CD4-positive, alpha-beta T cell treated with Interleukin-17A for 1 hour (primary cell): ENCODE data around the gene HABP4.

Experiments used
- DNase-seq: peaks from one replicate; pipeline ENCODE4 v3.0.0-alpha.2; 2020

The HABP4 gene

DNA sequence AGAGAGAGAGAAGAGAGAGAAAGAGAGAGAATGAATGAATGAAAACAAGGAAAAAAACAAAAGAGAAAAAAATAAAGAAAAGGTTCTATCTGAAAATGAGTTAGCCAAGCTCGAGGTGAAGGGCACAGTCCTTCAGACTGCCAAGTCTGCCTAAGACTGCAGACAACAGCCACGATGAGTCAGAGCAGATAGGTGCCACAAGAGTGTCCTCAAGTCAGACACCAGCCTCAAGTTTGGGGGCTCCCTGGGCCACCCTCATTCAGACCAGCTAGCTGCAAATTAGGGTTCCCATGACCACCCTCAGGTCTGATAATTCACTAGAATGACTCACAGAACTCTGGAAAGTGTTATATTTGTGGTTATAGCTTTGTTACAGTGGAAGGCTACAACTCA is 13.9 kb upstream of the HABP4 start:
- DNase-seq = peak; percentile 29

DNA sequence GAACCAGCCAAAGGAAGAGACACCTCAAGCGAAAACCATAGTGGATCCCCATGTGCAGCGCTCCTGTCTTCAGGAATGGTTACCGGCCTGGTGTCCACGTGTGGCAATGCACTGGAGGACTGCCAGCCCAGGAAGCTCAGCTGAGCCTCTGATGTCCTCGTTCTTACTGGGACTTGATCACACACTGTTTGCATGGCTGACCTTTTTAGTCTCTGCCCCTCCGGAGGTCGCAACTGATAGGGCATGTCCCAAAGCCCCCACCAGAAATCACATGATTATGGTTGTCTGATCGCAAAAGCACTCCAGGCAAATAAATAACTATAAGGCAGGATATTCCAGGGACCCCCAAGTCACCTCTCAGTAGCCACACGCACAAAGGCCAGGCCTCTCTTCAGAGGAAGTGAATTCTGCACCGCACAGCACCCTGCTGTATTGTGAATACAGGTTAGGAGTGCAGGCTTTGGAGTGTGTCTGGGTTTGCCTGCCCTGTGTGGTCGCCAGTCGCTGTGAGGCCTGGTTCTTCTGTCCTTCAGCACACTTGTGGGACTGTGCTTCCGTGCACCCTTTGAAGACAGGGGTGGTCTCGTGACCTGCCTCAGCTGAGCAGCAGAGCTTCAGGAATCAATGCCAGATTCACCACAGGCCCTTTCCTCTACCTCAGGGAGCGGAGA is 13.4 kb upstream of the HABP4 start:
- no peak for DNase-seq

DNA sequence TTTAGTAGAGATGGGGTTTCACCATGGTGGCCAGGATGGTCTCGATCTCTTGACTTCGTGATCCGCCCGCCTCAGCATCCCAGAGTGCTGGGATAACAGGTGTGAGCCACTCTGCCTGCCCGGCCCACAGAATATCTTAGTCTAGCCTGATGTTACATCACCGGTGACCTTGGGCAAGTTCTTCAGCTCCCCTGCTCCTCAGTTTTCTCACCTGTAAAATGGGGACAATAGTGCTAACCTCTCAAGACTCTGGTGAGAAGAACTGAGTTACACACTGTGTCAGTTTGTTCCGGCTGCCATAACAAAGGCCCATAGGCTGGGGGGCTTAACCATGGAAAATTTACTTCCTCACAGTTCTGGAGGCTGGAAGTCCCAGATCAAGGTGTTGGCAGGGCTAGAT is 12.5 kb upstream of the HABP4 start:
- no peak for DNase-seq

DNA sequence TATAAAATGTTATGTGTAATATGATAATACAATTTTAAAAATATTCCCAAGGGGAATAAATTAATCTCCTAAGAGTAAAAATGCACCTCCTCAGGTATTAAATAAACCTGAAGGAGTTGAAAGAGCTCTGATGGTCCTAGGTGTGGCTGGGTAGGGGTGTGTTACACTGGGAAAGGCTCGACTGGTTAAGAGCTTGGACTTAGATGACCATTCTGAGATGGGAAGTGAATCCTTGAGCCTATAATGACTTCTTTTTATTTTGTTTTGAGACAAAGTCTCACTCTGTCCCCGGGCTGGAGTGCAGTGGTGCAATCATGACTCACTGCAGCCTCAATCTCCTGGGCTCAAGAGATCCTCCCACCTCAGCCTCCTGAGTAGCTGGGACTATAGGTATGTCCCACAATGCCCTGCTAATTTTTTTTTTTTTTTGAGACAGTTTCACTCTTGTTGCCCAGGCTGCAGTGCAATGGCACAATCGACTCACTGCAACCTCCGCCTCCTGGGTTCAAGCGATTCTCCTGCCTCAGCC is 9.2 kb upstream of the HABP4 start:
- no peak for DNase-seq

DNA sequence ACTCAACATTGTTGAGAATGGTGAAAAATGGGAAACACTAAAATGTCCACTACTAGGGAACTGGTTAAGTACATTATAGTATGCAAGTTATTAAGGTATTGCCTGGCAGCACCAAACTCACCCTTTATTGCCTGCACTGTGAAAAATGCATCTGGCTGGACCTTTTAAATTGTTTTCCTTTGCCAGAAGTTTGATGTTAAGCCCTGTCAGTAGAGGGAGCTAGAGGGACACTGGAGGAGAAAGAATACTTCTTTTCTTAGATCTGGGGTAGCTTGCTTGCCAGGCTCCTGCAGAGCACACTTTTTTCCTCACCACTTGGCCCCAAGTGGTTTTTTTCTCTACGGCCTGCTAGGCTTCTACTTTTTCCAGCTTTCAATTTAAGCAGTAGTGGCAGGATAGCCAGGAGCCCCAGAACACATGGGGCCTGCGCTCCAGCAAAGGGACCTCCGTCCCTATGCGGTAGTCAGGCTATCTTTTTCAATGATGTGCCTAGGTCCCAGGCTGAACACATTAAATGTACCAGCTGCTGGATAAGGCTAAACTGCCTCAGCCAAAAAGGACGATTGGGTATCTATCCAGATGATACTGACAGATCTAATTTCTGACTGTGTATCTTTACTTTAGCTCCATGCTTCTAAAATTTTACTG is 8.0 kb upstream of the HABP4 start:
- peak; percentile 46 for DNase-seq

DNA sequence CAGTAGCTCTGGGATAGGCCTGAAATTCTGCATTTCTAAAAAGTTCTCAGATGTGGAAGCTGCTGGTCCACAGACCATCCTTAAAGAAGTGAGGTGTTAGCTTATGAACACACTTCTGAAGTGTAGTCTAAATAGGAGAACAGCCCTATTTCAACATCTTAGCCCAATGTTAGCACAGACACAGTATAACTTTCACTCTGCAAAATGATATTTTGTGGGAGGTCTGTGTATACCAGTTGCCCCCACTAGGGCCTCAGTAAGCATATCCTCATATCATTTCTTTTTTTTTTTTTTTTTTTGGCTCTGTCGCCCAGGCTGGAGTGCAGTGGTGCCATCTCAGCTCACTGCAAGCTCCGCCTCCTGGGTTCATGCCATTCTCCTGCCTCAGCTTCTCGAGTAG is 7.5 kb upstream of the HABP4 start:
- no peak for DNase-seq

DNA sequence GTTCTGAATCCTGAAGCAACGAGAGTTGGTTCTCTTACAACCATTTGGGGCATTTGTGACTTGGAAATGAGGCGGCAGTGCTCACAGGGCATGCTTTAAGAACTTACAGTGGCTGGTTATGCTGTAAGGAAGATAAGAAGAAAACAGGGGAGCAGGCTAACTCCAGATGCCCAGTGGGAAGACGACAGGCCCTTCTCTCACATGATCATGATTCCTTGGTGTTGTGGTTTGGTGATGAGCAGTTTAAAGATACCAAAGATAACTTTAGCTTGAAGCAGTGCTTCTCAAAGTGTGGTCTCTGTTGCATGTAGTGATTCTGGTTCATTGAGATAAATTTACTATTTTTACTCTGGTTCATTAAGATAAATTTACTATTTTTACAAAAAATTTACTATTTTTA is 2.6 kb upstream of the HABP4 start:
- no peak for DNase-seq

DNA sequence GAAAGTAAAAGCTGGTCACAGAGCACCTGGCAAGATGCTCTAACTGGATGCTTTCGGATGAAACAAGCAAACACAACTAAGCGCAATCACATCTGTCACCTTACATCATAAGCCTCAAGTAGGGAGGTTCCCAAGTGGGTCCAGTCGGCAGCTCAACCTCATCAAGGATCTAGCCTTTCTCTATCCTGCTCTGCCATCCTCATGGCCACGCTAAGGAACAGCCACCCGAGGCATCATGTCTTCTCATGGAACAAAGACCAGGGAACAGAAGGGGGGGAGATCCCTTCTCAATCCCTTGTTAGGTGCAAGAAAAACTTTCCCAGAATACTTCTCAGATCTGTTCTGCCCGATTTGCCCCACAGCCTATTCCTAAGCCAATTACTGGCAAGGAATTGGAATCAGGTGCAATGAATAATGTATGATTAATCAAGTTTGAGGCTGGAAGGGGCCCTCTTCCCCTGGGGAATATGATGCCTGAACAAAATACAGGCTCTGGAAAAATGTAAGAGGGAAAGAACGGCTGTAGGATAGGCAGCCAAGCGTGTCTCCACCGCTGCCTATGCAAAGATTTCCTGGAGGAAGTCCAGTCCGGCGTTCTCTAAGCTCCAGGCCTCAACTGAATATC is 1.3 kb upstream of the HABP4 start:
- DNase-seq = no peak

DNA sequence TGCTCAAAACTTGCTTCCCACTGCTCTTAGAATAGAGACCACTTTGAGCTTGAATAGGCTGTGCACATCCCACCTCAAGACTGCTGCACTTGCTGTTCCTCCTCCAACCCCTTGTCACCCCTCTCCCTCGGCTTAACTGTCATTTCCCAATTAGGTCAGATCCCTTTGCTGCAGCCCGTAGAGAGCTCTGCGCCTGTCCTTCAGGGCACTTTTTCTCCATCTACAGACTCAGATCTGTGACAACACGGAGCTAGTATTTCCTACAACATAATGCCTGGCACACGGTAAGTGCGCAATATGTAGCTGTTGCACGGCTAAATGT is 485 bp upstream of the HABP4 start:
- no peak for DNase-seq

DNA sequence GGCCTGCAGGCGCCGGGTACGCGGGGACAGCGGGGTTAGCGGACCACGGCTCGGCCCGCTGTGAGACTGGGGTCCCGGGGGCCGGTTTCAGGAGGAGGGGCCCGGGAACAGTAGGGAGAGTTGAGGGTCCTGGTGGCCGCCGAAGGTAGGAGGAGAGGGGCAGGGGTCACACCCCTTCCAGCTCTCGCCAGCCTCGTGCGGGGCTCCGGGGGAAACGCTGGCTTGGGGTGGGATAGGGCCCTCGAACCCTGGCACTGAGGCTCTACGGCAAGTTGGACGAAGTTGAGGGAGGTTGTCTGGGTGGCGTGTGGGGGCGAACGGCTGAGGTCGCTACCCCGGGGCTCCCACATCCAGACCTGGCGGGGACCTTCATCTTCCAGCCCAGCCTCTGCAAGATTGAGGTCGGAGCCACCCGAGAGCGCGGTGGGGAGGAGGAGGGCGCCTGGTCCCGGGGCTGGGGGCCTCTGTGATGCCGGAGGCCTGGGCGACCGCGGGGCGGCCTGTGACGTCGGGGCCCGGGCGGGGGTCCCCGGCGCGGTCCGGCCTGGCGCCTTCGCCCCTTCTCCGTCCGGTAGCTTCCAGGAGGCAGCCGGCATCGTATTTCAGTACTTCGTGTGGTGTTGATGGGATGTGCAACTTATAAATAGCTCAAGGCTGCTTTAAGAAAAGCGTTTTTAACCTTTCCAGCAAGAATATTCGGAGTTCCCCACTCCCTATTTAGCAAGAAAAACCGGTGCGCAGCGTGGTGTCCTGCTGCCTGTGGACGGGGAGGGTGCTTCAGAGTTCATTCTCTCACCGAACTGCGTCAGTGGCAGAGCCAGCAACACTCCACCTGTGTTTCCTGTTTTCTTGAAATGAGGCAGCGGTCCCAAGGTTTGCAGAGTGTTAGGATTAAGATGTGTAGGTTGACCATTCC is 902 bp downstream of the HABP4 start:
- peak; percentile 61 for DNase-seq

DNA sequence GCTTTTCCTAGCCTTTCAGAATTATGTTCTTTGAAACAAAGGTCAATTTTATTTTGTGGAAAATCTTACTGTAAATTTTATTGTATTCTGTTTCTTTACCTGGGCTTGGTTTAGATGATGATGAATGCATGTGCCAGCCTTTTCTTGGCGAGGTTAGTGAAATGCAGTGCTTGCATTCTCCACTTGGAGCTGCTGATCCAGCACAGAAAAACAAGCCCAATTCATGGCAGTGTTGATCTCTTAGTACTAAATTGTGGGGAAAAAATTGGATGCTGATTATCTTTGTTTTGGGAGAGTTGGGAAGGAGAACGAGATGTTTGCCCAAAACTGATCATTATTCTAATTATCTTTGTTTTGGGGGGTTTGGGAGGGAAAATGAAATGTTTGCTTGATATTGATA is 3.7 kb downstream of the HABP4 start:
- DNase-seq = peak; percentile 12

DNA sequence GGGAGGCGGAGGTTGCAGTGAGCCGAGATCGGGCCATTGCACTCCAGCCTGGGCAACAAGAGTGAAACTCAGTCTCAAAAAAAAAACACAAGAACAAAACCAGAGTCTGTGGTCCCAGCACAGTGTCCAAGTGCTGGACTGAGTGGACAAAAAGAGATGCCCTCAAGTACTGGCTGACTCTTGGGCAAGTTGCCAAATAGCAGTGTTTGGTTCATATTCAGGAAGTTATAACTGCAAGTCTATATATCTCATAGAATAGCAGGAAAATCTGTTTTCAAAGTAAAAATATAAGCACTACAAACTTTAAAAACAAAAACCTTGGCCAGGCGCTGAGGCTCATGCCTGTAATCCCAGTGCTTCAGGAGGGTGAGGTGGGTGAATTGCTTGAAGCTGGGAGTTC is 7.3 kb downstream of the HABP4 start:
- DNase-seq = no peak

DNA sequence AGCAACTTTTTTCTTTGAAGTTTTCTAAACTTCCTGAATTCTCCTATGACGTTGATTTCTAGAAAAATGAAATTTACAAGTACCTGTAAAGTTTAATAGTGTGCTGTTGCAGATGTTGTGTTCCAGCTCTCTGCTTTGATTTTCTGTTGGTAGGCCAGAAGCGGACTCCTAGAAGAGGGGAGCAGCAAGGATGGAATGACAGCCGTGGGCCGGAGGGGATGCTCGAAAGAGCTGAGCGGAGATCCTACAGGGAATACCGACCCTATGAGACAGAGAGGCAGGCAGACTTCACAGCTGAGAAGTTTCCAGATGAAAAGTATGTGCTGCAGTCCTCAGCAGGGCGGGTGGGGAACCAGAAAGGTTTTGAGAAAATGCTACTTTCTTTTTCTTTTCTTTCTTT is 8.3 kb downstream of the HABP4 start:
- no peak for DNase-seq

DNA sequence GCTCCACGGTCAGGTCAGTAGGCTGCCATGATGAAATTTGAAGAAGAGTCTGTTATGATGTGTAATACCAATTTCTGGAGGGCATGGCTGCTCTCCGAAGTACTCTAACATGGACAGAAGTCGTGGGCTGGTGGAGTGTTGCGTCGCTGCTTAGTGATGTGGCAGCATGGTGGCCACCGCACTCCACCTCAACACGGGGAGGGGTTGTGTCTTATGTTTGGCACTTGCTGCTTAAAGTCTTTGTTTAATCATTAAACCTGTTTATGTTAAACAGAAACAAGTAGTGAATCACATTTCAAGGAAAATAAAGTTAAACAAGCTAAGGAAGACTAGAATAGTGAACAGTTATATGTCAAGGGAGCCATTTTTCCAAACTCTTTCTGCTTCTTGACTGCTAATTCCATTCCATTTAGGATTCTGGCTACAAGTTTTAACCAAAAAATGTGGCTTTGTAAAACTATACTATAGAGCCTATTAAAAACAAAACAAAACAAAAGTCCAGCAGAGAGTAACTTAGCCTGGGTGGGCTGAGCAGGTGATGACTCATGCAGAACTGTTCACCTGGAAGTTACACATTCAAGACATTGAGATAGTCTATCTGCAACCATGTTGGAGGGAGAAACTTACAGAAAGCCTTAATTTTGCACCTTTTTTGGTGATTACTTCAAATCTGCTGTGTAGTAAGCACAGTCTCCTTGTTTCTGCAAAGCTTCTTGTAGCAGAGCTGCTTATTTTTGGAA is 9.5 kb downstream of the HABP4 start:
- no peak for DNase-seq

DNA sequence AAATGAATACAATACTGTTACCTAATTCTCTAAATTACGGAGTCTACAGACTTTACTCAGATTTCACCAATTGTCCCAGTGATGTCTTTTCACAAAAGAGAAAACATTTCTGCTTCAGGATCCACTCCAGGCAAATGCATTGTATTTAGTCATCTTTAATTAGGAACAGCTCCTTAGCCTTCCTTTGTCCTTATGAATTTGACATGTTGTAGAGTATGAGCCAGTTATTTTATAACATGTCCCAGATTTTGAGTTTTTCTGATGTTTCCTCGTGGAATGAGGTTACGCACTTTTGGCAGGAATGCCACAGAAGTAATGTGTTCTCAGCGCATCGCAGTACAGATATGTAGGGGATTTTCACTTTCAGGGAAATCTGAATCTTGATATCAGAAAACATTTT is 10.5 kb downstream of the HABP4 start:
- no peak for DNase-seq

DNA sequence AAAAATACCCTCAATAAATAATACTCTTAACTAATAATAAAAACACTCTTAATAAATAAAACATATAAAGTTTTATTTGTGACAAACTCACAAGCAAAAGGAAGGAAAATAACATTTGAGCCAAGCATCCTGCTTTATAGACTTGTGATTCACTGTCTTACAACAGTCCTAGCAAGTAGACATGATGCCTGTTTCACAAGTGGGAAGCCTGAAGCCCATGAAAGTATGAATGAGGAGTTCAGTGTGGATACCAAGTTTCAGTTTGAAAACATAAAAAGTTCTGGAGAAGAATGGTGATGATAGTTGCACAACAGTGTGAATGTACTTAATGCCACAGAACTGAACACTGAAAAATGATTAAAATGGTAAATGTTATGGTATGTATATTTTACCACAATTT is 10.9 kb downstream of the HABP4 start:
- DNase-seq = no peak

DNA sequence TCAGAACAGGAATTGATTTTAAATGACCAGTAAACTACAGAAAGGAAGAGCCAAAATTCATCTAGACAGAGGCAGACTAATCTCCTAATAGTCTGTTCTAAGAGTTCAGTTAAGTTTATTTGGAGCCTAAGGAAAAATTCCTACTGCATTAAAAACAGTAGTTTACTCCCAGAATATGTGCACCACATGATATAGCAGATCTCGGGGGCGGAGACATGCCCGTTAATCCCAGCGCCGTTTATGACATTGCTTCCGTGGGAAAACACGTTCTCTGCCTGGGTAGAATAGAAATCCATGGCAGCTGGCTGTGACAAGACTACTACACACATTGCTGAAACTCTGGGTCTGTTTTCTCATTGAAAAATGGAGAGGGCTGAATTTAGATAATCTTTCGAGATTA is 11.4 kb downstream of the HABP4 start:
- no peak for DNase-seq

DNA sequence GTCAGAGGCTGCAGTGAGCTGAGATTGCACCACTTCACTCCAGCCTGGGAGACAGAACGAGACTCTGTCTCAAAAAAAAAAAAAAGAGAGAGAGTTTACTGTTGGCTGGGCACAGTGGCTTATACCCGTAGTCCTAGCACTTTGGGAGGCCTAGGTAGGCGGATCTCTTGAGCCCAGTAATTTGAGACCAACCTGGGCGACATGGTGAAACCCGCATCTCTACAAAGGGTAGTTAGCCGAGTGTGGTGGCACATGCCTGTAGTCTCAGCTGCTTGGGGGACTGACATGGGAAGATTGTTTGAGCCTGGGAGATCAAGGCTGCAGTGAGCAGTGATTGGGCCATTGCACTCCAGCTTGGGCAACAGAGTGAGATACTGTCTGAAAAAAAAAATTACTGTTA is 12.6 kb downstream of the HABP4 start:
- no peak for DNase-seq

DNA sequence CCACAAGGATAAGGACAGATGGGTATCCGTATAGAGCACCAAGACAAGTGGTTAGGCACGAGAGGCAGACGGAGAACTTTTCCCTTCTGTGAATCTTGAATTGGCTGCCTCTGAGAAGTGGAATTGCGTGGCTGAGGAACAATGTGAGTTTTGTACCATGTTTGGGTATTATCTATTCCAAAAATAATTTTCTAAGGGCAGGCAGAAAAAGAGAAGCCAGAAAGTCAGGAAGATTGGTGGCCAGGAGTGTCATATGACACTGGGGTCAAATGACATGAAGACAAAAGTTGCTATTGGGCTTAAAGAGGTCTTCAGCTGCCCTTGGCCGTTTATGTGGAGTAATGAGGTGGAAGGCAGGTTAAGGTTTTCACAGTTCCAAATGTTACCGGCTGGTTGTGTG is 14.5 kb downstream of the HABP4 start:
- no peak for DNase-seq

DNA sequence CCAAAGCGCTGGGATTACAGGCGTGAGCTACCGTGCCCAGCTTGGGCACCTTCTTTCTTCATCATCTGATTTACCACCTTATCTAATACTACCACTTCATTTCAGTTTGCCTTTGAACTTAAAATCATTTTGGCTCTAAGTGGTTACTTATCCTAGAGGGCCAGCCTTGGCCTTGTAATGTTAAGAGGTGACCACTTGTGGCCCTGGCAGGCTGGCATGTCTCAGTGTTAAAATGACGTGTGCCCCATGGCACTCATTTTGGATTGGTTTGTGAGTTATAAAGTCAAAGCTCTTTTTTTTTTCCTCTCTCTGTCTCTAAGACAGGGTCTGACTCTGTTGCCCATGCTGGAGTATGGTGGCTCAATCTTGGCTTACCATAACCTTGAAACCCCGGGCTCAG is 17.8 kb downstream of the HABP4 start:
- no peak for DNase-seq

DNA sequence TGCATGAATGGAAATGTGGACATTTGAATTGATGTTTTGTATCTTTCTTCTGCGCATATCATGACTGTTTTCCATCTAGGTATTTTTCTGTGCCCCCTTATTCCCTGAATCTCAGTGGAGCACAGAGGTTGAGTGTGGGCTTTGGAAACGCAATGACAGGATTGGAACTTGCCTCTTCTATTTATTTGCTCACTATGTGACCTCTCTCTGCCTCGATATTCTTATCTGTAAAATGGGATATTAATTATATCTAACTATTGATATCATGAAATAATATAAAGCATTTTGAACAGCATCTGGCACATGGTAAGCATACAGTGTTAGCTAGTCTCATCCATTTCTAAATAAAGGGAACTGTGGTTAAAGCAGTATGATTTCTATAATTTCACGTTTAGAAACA is 26.0 kb downstream of the HABP4 start:
- DNase-seq = no peak

DNA sequence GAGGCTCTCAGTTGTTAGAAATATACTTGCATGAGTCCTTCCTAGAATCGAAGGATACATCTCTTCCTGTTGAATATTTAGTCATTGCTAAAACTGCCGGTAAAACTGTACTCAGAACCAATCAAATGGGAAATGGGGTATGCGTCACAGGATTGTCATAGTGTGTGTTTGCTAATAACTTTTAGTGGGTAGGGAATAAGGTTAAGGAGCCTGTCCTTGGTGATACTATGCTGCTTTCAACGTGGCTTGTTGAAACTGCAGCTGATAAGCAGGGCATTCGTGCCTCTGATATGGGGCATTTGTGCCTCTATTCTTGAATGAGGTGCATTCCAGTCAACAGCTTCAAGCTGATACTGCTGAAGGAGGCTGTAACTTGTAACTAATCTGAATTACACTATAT is 26.6 kb downstream of the HABP4 start:
- DNase-seq = no peak

DNA sequence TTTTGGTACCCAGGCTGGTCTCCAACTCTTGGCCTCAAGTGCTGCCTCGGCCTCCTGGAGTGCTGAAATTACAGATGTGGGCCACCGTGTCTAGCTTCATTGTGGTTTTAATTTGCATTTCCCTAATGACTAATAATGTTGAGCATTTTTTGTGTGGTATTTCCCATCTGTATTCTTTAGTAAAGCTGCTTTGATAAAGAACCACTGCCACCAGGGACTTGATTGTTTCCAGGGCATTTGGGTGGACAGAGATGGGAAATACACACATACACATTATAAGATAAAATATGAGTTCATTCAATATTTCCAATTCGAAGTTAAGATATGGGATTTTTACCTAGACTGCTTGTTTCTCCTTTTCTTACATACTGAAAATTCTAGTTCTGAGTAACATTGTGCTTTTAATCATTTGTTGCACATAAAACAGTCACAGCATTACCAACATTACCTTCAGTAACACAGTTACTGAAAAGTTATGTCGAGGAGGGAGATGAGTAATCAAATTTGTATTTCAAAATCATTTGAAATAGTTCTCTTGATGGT is 28.9 kb downstream of the HABP4 start:
- no peak for DNase-seq
